ENCODE data around the gene PDE4B. TPM values are rescaled to one million over a fixed set of nuclear protein-coding genes. Genes with fewer than 3 reads are reported as not detected.

PDE4B gene
- total RNA-seq, 4 donors from 2014 or later: 0.08 to 6.7 (median 3.4) TPM

GRCh38 chr1:66352792-66353191 is 560.1 kb downstream of the PDE4B start:
- Histone ChIP-seq H3K36me3 (no peaks in the 10 kb centered on the region), H3K4me3 (no peak overlapping the region), H3K27me3 (no peaks in the 10 kb centered on the region), H3K4me1 (peaks cover 9 to 63% (median 14%) of the 10 kb centered on the region in 3 donors), H3K9me3 (no peaks in the 10 kb centered on the region), H3K27ac (peak overlapping the region in 3 of 4 donors; percentile 20 to 47 (median 33))
- 38 to 60% methylated on average over 2 of the region's 2 CpGs for WGBS, 2 donors
- intact Hi-C loops (cut with DNase I): no loop called here
- no peak for DNase-seq
- no peak for TF ChIP-seq POLR2A (IDR thresholded peaks at IDR 0.05)
- TF ChIP-seq CTCF (IDR thresholded peaks at IDR 0.05): no peak

- Histone ChIP-seq H3K4me3 (no peak overlapping the region), H3K9me3 (no peaks in the 10 kb centered on the region), H3K36me3 (no peaks in the 10 kb centered on the region), H3K27ac (peak overlapping the region in 3 of 4 donors; percentile 20 to 47 (median 33)), H3K4me1 (peaks cover 9 to 63% (median 14%) of the 10 kb centered on the region in 3 donors), H3K27me3 (no peaks in the 10 kb centered on the region)
- intact Hi-C loops (cut with DNase I): no loop called here
- TF ChIP-seq CTCF (IDR thresholded peaks at IDR 0.05) (no peak), POLR2A (IDR thresholded peaks at IDR 0.05) (no peak)
- WGBS, 2 donors: 34 to 50% methylated on average over 5 of the region's 5 CpGs
- DNase-seq: no peak
Observed at GRCh38 chr1:66353257-66353656, 560.6 kb downstream of the PDE4B start.

GRCh38 chr1:66354311-66355201 is 561.9 kb downstream of the PDE4B start:
- Histone ChIP-seq H3K9me3 (no peaks in the 10 kb centered on the region), H3K36me3 (no peaks in the 10 kb centered on the region), H3K4me1 (peaks cover 9 to 65% (median 13%) of the 10 kb centered on the region in 3 donors), H3K4me3 (no peak overlapping the region), H3K27me3 (no peaks in the 10 kb centered on the region), H3K27ac (peak overlapping the region in 2 of 4 donors; percentile 11 to 23)
- DNase-seq: no peak
- TF ChIP-seq POLR2A (IDR thresholded peaks at IDR 0.05) (no peak), CTCF (IDR thresholded peaks at IDR 0.05) (no peak)
- 39 to 54% methylated on average over 4 to 5 of the region's 5 CpGs for WGBS, 2 donors
- intact Hi-C loops (cut with DNase I): no loop called here

- 76 to 86% methylated on average over 1 of the region's 1 CpG for WGBS, 2 donors
- intact Hi-C loops (cut with DNase I): no loop called here
- no peaks in the 10 kb centered on the region for H3K9me3 ChIP-seq
- H3K27ac ChIP-seq: no peak overlapping the region
- no peaks in the 10 kb centered on the region for H3K27me3 ChIP-seq
- TF ChIP-seq CTCF (IDR thresholded peaks at IDR 0.05) (no peak), POLR2A (IDR thresholded peaks at IDR 0.05) (no peak)
- H3K4me3 ChIP-seq: no peak overlapping the region
- no peaks in the 10 kb centered on the region for H3K36me3 ChIP-seq
- peaks cover 9 to 64% (median 13%) of the 10 kb centered on the region in 3 donors for H3K4me1 ChIP-seq
- no peak for DNase-seq
Observed at GRCh38 chr1:66355756-66356155, 563.1 kb downstream of the PDE4B start.

- no peak for TF ChIP-seq POLR2A (IDR thresholded peaks at IDR 0.05)
- TF ChIP-seq CTCF (IDR thresholded peaks at IDR 0.05): no peak
- Histone ChIP-seq H3K9me3 (no peaks in the 10 kb centered on the region), H3K36me3 (no peaks in the 10 kb centered on the region), H3K4me3 (no peak overlapping the region), H3K4me1 (peaks cover 9 to 56% (median 13%) of the 10 kb centered on the region in 3 donors), H3K27ac (no peak overlapping the region), H3K27me3 (no peaks in the 10 kb centered on the region)
- WGBS, 2 donors: 47 to 60% methylated on average over 2 of the region's 2 CpGs
- DNase-seq: no peak
- intact Hi-C loops (cut with DNase I): no loop called here
Observed at GRCh38 chr1:66356605-66357004, 563.9 kb downstream of the PDE4B start.

Measured in esophagus squamous epithelium (tissue), 5 donors.